HEK293 (cell line): ENCODE measurements around the gene NPHP4.

Experiments used
- ELK4 ChIP-seq: IDR thresholded peaks from 2 replicates; pipeline ENCODE4 v1.6.1; 2011; ENCODE audit warnings: mild to moderate bottlenecking, low read depth, low read length, borderline replicate concordance
- FEZF1 ChIP-seq: fragments of 450-650 bp; formaldehyde crosslinking; IDR thresholded peaks from 2 replicates; pipeline ENCODE4 v1.5.1; 2016; ENCODE audit warnings: missing biosample characterization, missing genetic modification characterization
- GLIS1 ChIP-seq: fragments of 450-650 bp; formaldehyde crosslinking; IDR thresholded peaks from 2 replicates; pipeline ENCODE4 v1.5.1; 2016; ENCODE audit warnings: missing biosample characterization, missing genetic modification characterization
- KLF10 ChIP-seq: fragments of 450-650 bp; IDR thresholded peaks from 2 replicates; pipeline ENCODE4 v1.5.1; 2018; ENCODE audit warnings: missing biosample characterization, mild to moderate bottlenecking, missing genetic modification characterization
- PRDM6 ChIP-seq: fragments of 450-650 bp; formaldehyde crosslinking; IDR thresholded peaks from 2 replicates; pipeline ENCODE4 v1.5.1; 2017; ENCODE audit warnings: missing biosample characterization, missing genetic modification characterization
- WT1 ChIP-seq: fragments of 450-650 bp; formaldehyde crosslinking; IDR thresholded peaks from 2 replicates; pipeline ENCODE4 v1.5.1; 2016; ENCODE audit warnings: missing biosample characterization, missing genetic modification characterization
- ZBTB10 ChIP-seq: fragments of 450-650 bp; formaldehyde crosslinking; IDR thresholded peaks from 2 replicates; pipeline ENCODE4 v1.5.1; 2016; ENCODE audit warnings: missing biosample characterization, missing genetic modification characterization
- ZEB2 ChIP-seq: fragments of 450-650 bp; formaldehyde crosslinking; IDR thresholded peaks from 2 replicates; pipeline ENCODE4 v1.5.1; 2016; ENCODE audit warnings: missing biosample characterization, missing genetic modification characterization
- ZFHX2 ChIP-seq: fragments of 450-650 bp; formaldehyde crosslinking; conservative IDR thresholded peaks from 2 replicates; pipeline ENCODE4 v1.5.1; 2016; ENCODE audit warnings: missing biosample characterization, missing genetic modification characterization
- ZNF146 ChIP-seq: fragments of 450-650 bp; formaldehyde crosslinking; IDR thresholded peaks from 2 replicates; pipeline ENCODE4 v1.5.1; 2016; ENCODE audit warnings: missing biosample characterization, missing genetic modification characterization
- ZNF175 ChIP-seq: fragments of 450-650 bp; formaldehyde crosslinking; IDR thresholded peaks from 2 replicates; pipeline ENCODE4 v1.5.1; 2016; ENCODE audit warnings: missing biosample characterization, missing genetic modification characterization
- ZNF214 ChIP-seq: fragments of 450-650 bp; formaldehyde crosslinking; IDR thresholded peaks from 2 replicates; pipeline ENCODE4 v1.5.1; 2017; ENCODE audit warnings: missing biosample characterization, mild to moderate bottlenecking, missing genetic modification characterization, borderline replicate concordance
- ZNF26 ChIP-seq: fragments of 450-650 bp; formaldehyde crosslinking; IDR thresholded peaks from 2 replicates; pipeline ENCODE4 v1.5.1; 2016; ENCODE audit warnings: missing biosample characterization, missing genetic modification characterization
- ZNF292 ChIP-seq: fragments of 450-650 bp; formaldehyde crosslinking; IDR thresholded peaks from 2 replicates; pipeline ENCODE4 v1.5.1; 2016; ENCODE audit warnings: low read depth, missing biosample characterization, missing genetic modification characterization, borderline replicate concordance
- ZNF366 ChIP-seq: fragments of 450-650 bp; formaldehyde crosslinking; conservative IDR thresholded peaks from 2 replicates; pipeline ENCODE4 v1.5.1; 2016; ENCODE audit warnings: missing biosample characterization, missing genetic modification characterization
- ZNF449 ChIP-seq: fragments of 450-650 bp; formaldehyde crosslinking; IDR thresholded peaks from 2 replicates; pipeline ENCODE4 v1.5.1; 2017; ENCODE audit warnings: missing biosample characterization, mild to moderate bottlenecking, missing genetic modification characterization, moderate library complexity
- ZNF501 ChIP-seq: fragments of 450-650 bp; formaldehyde crosslinking; IDR thresholded peaks from 2 replicates; pipeline ENCODE4 v1.5.1; 2016; ENCODE audit warnings: missing biosample characterization, missing genetic modification characterization
- ZNF510 ChIP-seq: fragments of 450-650 bp; formaldehyde crosslinking; IDR thresholded peaks from 2 replicates; pipeline ENCODE4 v1.5.1; 2018; ENCODE audit warnings: mild to moderate bottlenecking, missing genetic modification characterization, missing biosample characterization; ENCODE audit not compliant: insufficient replicate concordance
- ZNF518A ChIP-seq: fragments of 450-650 bp; formaldehyde crosslinking; conservative IDR thresholded peaks from 2 replicates; pipeline ENCODE4 v1.5.1; 2016; ENCODE audit warnings: low read depth, missing biosample characterization, missing genetic modification characterization
- ZNF529 ChIP-seq: fragments of 450-650 bp; formaldehyde crosslinking; IDR thresholded peaks from 2 replicates; pipeline ENCODE4 v1.5.1; 2017; ENCODE audit warnings: missing genetic modification characterization, missing biosample characterization; ENCODE audit not compliant: insufficient replicate concordance
- ZNF626 ChIP-seq: fragments of 450-650 bp; sonication (Bioruptor Pico); formaldehyde crosslinking; IDR thresholded peaks from 2 replicates; pipeline ENCODE4 v1.5.1; 2018; ENCODE audit warnings: missing biosample characterization, missing genetic modification characterization, inconsistent platforms
- ZNF629 ChIP-seq: fragments of 450-650 bp; formaldehyde crosslinking; IDR thresholded peaks from 2 replicates; pipeline ENCODE4 v1.5.1; 2017; ENCODE audit warnings: missing biosample characterization, missing genetic modification characterization
- ZNF701 ChIP-seq: fragments of 450-650 bp; formaldehyde crosslinking; IDR thresholded peaks from 2 replicates; pipeline ENCODE4 v1.5.1; 2016; ENCODE audit warnings: missing biosample characterization, missing genetic modification characterization
- ZNF747 ChIP-seq: fragments of 450-650 bp; formaldehyde crosslinking; IDR thresholded peaks from 2 replicates; pipeline ENCODE4 v1.5.1; 2016; ENCODE audit warnings: missing biosample characterization, missing genetic modification characterization
- ZNF76 ChIP-seq: fragments of 450-650 bp; formaldehyde crosslinking; IDR thresholded peaks from 2 replicates; pipeline ENCODE4; 2016; ENCODE audit warnings: low read depth, missing biosample characterization, missing genetic modification characterization, borderline replicate concordance

The NPHP4 gene

DNA sequence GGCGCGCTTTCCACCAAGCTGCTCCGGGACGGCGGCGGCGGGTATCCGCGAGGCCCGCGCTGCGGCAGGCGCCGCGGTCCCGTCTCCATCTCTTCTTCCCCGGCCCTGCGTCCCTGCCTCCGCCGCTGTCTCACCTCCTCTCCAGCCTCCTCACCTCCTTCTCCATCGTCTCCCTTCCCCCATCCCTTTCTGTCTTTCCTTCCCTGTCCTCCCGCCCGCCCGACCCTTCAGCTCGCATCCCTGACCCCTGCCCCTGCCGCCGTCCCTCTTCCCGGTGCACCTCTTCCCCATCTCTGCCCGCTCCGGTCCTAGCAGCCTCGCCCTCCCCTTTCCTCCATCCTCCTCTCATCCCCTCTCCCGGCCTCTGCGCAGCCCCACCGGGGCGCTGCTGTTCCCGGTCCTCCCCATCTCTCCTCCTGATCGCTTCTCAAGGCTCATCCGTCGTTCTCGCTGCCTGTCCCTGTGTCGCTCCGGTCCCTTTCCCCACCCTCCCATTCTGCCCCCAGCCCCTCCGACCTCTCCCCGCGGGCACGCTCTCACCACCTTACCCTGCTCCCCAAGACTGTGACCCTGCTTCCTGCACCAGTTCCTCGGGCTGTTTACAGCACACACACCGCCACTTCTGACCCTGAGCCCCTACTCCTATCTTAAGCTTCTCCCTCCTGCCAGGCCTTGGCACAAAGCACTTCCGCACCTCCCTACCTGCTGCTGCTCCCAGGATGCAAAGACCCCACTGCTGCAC, 760 bp upstream of the NPHP4 start (continued):
- peak; percentile 26; the same call in 1 of the 2 replicates for TF ChIP-seq ZBTB10 (tag by site-specific recombination)
- no peak for TF ChIP-seq ZNF292 (tag by site-specific recombination)
- TF ChIP-seq ZNF510 = no peak
- TF ChIP-seq ZNF76 (tag by site-specific recombination) = 0 out of 2 replicates have a peak, but pooled peaks have one; percentile 5
- no peak for TF ChIP-seq ELK4
- TF ChIP-seq ZNF518A (tag by site-specific recombination) = no peak; the same call in 1 of the 2 replicates
- no peak for TF ChIP-seq PRDM6 (tag by site-specific recombination)
- no peak; the same call in none of the 2 replicates for TF ChIP-seq ZEB2 (tag by site-specific recombination)
- TF ChIP-seq ZNF629 (tag by site-specific recombination) = no peak
- TF ChIP-seq WT1 (tag by site-specific recombination) = 0 out of 2 replicates have a peak, but pooled peaks have one; percentile 40
- TF ChIP-seq ZNF214 = no peak
- no peak for TF ChIP-seq ZNF501 (tag by site-specific recombination)
- TF ChIP-seq ZNF747 = no peak
- TF ChIP-seq ZFHX2 (tag by site-specific recombination) = no peak
- TF ChIP-seq ZNF26 (tag by site-specific recombination) = no peak
- peak; percentile 83 for TF ChIP-seq ZNF366 (tag by site-specific recombination)
- TF ChIP-seq GLIS1 = no peak; the same call in 1 of the 2 replicates
- TF ChIP-seq ZNF701 (tag by site-specific recombination) = 0 out of 2 replicates have a peak, but pooled peaks have one; percentile 5
- no peak for TF ChIP-seq ZNF529 (tag by site-specific recombination)
- no peak for TF ChIP-seq KLF10 (tag by site-specific recombination)
- TF ChIP-seq ZNF449 = 0 out of 2 replicates have a peak, but pooled peaks have one; percentile 25
- no peak for TF ChIP-seq ZNF146 (tag by site-specific recombination)
- TF ChIP-seq ZNF175 (tag by site-specific recombination) = no peak
- TF ChIP-seq ZNF626 = no peak
- no peak for TF ChIP-seq FEZF1
